ENCODE measurements around the gene GLIS2.

DNA sequence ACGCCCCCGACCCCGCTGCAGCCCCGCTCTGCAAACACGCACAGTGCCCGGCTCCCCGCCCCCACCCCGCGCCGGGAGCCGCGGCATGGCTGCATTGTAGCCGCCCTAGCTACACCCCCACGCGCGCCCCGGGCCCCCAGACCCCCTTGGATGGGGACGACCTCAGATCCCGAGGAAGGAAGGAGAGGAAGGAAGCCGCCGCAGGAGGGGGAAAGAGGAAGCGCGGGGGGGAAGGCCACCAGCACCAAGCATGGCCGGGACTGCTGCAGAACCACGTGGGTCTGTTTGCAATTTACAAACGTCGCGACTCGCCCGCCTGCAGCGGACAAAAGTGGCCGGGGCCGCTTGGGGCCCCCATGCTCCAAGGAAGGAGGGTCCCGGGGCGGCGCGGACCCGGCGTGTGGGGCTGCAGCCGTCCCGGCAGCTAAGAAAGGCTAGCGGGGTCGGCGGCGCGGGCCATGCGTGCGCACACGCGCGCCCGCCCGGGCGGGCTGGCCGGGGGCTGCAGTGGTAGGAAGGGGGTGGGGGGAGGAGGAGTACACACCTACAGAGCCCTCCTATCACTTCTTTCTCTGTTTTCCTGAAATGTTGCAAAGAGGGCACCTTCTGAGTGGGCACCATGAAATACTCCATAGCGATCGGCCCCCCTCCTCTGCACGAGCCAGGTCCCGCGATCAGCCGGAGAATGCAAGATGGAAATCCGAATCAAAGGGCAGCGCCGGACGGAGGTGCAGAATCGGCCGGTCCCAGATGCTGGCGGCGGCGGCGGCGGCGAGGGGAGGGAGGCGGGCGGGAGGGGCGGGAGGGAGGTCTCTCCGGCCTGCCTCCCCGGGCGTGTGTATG is 43.5 kb upstream of the GLIS2 start:
- TF ChIP-seq, protein P1, sequence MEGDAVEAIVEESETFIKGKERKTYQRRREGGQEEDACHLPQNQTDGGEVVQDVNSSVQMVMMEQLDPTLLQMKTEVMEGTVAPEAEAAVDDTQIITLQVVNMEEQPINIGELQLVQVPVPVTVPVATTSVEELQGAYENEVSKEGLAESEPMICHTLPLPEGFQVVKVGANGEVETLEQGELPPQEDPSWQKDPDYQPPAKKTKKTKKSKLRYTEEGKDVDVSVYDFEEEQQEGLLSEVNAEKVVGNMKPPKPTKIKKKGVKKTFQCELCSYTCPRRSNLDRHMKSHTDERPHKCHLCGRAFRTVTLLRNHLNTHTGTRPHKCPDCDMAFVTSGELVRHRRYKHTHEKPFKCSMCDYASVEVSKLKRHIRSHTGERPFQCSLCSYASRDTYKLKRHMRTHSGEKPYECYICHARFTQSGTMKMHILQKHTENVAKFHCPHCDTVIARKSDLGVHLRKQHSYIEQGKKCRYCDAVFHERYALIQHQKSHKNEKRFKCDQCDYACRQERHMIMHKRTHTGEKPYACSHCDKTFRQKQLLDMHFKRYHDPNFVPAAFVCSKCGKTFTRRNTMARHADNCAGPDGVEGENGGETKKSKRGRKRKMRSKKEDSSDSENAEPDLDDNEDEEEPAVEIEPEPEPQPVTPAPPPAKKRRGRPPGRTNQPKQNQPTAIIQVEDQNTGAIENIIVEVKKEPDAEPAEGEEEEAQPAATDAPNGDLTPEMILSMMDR (conservative IDR thresholded peaks at IDR 0.05; ENCODE audit: low read depth, low read length) = no peak
- no peak for TF ChIP-seq EZH2 (IDR thresholded peaks at IDR 0.05; ENCODE audit: low read length, unreplicated experiment)
- no peak for TF ChIP-seq EZH2phosphoT487 (IDR thresholded peaks at IDR 0.05; ENCODE audit: borderline replicate concordance, low read length)
